WTC11 (cell line): ENCODE measurements around the gene RPL12. TPM values are rescaled to one million over a fixed set of nuclear protein-coding genes. Genes with fewer than 3 reads are reported as not detected.

Experiments
- ATAC-seq: fragments of 200-7000 bp; cut with Tn5 transposase; 2 replicates; pipeline ENCODE4 v1.10.0; 2021; ENCODE audit warnings: mild to moderate bottlenecking, moderate library complexity
- CTCF ChIA-PET: fragments of 300-600 bp; sonication (Branson Sonifier 250); formaldehyde crosslinking; loops from one replicate; lab custom pipeline; 2021; ENCODE audit warnings: antibody characterized with exemption; lab: Charles Lee
- POLR2A ChIA-PET: fragments of 350-600 bp; sonication (Branson Sonifier 250); formaldehyde crosslinking; loops from one replicate; lab custom pipeline; 2021; ENCODE audit warnings: antibody characterized with exemption; lab: Charles Lee
- DNase-seq: peaks from one replicate; pipeline ENCODE4 v3.0.0; 2021; ENCODE audit warnings: low spot score
- H3K27ac Mint-ChIP-seq: 2 replicates; pipeline ENCODE4 v1.8.0; 2021; ENCODE audit warnings: mixed read lengths
- H3K27me3 Mint-ChIP-seq: 2 replicates; pipeline ENCODE4 v1.8.0; 2021; ENCODE audit warnings: low read depth, mild to moderate bottlenecking, moderate library complexity, mixed read lengths
- H3K36me3 Mint-ChIP-seq: 2 replicates; pipeline ENCODE4 v1.8.0; 2021; ENCODE audit warnings: mixed read lengths
- H3K4me1 Mint-ChIP-seq: 2 replicates; pipeline ENCODE4 v1.8.0; 2022; ENCODE audit warnings: mixed read lengths
- H3K4me3 Mint-ChIP-seq: 2 replicates; pipeline ENCODE4 v1.8.0; 2021; ENCODE audit warnings: mild to moderate bottlenecking, moderate library complexity, mixed read lengths
- H3K9me3 Mint-ChIP-seq: 2 replicates; pipeline ENCODE4 v1.8.0; 2021; ENCODE audit warnings: mixed read lengths
- CREM ChIP-seq: sonication (generic); formaldehyde crosslinking; IDR thresholded peaks from 2 replicates; pipeline ENCODE4 v1.8.1; 2022; ENCODE audit warnings: mild to moderate bottlenecking, missing genetic modification reagents, moderate library complexity
- ESRRA ChIP-seq: sonication (generic); formaldehyde crosslinking; IDR thresholded peaks from 2 replicates; pipeline ENCODE4 v1.8.1; 2022; ENCODE audit warnings: mild to moderate bottlenecking, missing genetic modification reagents, borderline replicate concordance
- FOXJ3 ChIP-seq: sonication (generic); formaldehyde crosslinking; IDR thresholded peaks from 2 replicates; pipeline ENCODE4 v1.9.0; 2021; ENCODE audit warnings: missing genetic modification reagents, mild to moderate bottlenecking, borderline replicate concordance
- FOXK1 ChIP-seq: sonication (generic); formaldehyde crosslinking; IDR thresholded peaks from 2 replicates; pipeline ENCODE4 v1.8.0; 2022; ENCODE audit warnings: mild to moderate bottlenecking, moderate library complexity, missing genetic modification reagents
- FOXP1 ChIP-seq: sonication (generic); formaldehyde crosslinking; IDR thresholded peaks from 2 replicates; pipeline ENCODE4 v1.8.0; 2022; ENCODE audit warnings: missing genetic modification reagents, mild to moderate bottlenecking, moderate library complexity, borderline replicate concordance
- HMGXB4 ChIP-seq: sonication (generic); formaldehyde crosslinking; IDR thresholded peaks from 2 replicates; pipeline ENCODE4 v1.8.1; 2023; ENCODE audit warnings: mild to moderate bottlenecking, moderate library complexity, missing genetic modification reagents
- IRF1 ChIP-seq: sonication (generic); formaldehyde crosslinking; IDR thresholded peaks from 2 replicates; pipeline ENCODE4 v1.8.0; 2023; ENCODE audit warnings: missing genetic modification reagents
- JAZF1 ChIP-seq: fragments of 250-450 bp; sonication (Bioruptor Pico); IDR thresholded peaks from 2 replicates; pipeline ENCODE4 v1.9.0; 2021; ENCODE audit warnings: moderate library complexity, mild to moderate bottlenecking, inconsistent platforms
- JUN ChIP-seq: sonication (generic); formaldehyde crosslinking; IDR thresholded peaks from 2 replicates; pipeline ENCODE4 v1.8.0; 2023; ENCODE audit warnings: mild to moderate bottlenecking, missing genetic modification reagents
- NFYB ChIP-seq: sonication (generic); formaldehyde crosslinking; conservative IDR thresholded peaks from 2 replicates; pipeline ENCODE4 v1.8.0; 2022; ENCODE audit warnings: low read depth, missing genetic modification reagents
- NR2C2 ChIP-seq: sonication (generic); formaldehyde crosslinking; IDR thresholded peaks from 2 replicates; pipeline ENCODE4 v1.8.0; 2022; ENCODE audit warnings: mild to moderate bottlenecking, missing genetic modification reagents
- SP1 ChIP-seq: sonication (generic); formaldehyde crosslinking; conservative IDR thresholded peaks from 2 replicates; pipeline ENCODE4 v1.8.1; 2022; ENCODE audit warnings: missing genetic modification reagents
- ZBTB43 ChIP-seq: sonication (generic); formaldehyde crosslinking; IDR thresholded peaks from 2 replicates; pipeline ENCODE4 v1.8.1; 2023; ENCODE audit warnings: mild to moderate bottlenecking, missing genetic modification reagents
- ZNF121 ChIP-seq: sonication (generic); formaldehyde crosslinking; IDR thresholded peaks from 2 replicates; pipeline ENCODE4 v1.8.0; 2023; ENCODE audit warnings: missing genetic modification reagents
- ZNF232 ChIP-seq: sonication (generic); formaldehyde crosslinking; IDR thresholded peaks from 2 replicates; pipeline ENCODE4 v1.8.0; 2022; ENCODE audit warnings: mild to moderate bottlenecking, missing genetic modification reagents
- ZNF263 ChIP-seq: sonication (generic); formaldehyde crosslinking; IDR thresholded peaks from 2 replicates; pipeline ENCODE4 v1.8.1; 2022; ENCODE audit warnings: low read depth, mild to moderate bottlenecking, moderate library complexity, missing genetic modification reagents
- ZNF317 ChIP-seq: sonication (generic); formaldehyde crosslinking; IDR thresholded peaks from 2 replicates; pipeline ENCODE4 v1.8.1; 2023; ENCODE audit warnings: low read depth, mild to moderate bottlenecking, moderate library complexity, missing genetic modification reagents, borderline replicate concordance
- ZNF416 ChIP-seq: fragments of 250-450 bp; sonication (Bioruptor Pico); IDR thresholded peaks from 2 replicates; pipeline ENCODE4 v1.9.0; 2021; ENCODE audit warnings: mild to moderate bottlenecking, inconsistent platforms
- ZNF512 ChIP-seq: sonication (generic); formaldehyde crosslinking; IDR thresholded peaks from 2 replicates; pipeline ENCODE4 v1.8.1; 2022; ENCODE audit warnings: missing genetic modification reagents, borderline replicate concordance
- total RNA-seq: library from RNA; stranded (reverse); gene quantifications from 3 replicates; pipeline ENCODE4 v1.2.3, GENCODE V29; 2021
- TF ChIP-seq, protein P1 (sequence below): fragments of 250-450 bp; sonication (Bioruptor Pico); IDR thresholded peaks from 2 replicates; pipeline ENCODE4 v1.9.0; 2021; ENCODE audit warnings: moderate library complexity, mild to moderate bottlenecking, inconsistent platforms, borderline replicate concordance
- TF ChIP-seq, protein P2 (sequence below): fragments of 200-600 bp; IDR thresholded peaks from 2 replicates; pipeline ENCODE4 v1.8.0; 2022; ENCODE audit warnings: antibody characterized with exemption
- TF ChIP-seq, protein P3 (sequence below): sonication (generic); formaldehyde crosslinking; IDR thresholded peaks from 2 replicates; pipeline ENCODE4 v1.8.0; 2022; ENCODE audit warnings: missing genetic modification reagents
- TF ChIP-seq, protein P4 (sequence below): sonication (generic); formaldehyde crosslinking; IDR thresholded peaks from 2 replicates; pipeline ENCODE4 v1.8.0; 2022; ENCODE audit warnings: mild to moderate bottlenecking, missing genetic modification reagents
- TF ChIP-seq, protein P5 (sequence below): fragments of 250-450 bp; sonication (Bioruptor Pico); IDR thresholded peaks from 2 replicates; pipeline ENCODE4 v1.8.0; 2021; ENCODE audit warnings: mild to moderate bottlenecking

Gene RPL12
- total RNA-seq, 1 experiment from 2014 or later, result 1,902 TPM

- no peak for ATAC-seq
- ChIA-PET POLR2A (no interaction called here), CTCF (no interaction called here)
- H3K4me1 Mint-ChIP-seq, result peaks cover 11% of the 10 kb centered on the region
- peaks cover 45% of the 10 kb centered on the region for H3K36me3 Mint-ChIP-seq
- no peak for DNase-seq
- H3K9me3 Mint-ChIP-seq, result no peaks in the 10 kb centered on the region
- no peak overlapping the region for H3K4me3 Mint-ChIP-seq
- TF ChIP-seq ZNF121 (CRISPR knock-in tag) (no peak), FOXP1 (CRISPR knock-in tag) (no peak), ZNF317 (no peak), IRF1 (CRISPR knock-in tag) (no peak), JAZF1 (CRISPR knock-in tag) (no peak), FOXK1 (CRISPR knock-in tag) (no peak), HMGXB4 (CRISPR knock-in tag) (no peak), FOXJ3 (CRISPR knock-in tag) (no peak), SP1 (CRISPR knock-in tag) (no peak), NFYB (no peak), ZNF512 (no peak), ZNF263 (CRISPR knock-in tag) (no peak), CREM (no peak)
- TF ChIP-seq, protein P1, sequence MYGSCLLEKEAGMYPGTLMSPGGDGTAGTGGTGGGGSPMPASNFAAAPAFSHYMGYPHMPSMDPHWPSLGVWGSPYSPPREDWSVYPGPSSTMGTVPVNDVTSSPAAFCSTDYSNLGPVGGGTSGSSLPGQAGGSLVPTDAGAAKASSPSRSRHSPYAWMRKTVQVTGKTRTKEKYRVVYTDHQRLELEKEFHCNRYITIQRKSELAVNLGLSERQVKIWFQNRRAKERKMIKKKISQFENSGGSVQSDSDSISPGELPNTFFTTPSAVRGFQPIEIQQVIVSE, result no peak
- TF ChIP-seq, protein P2, sequence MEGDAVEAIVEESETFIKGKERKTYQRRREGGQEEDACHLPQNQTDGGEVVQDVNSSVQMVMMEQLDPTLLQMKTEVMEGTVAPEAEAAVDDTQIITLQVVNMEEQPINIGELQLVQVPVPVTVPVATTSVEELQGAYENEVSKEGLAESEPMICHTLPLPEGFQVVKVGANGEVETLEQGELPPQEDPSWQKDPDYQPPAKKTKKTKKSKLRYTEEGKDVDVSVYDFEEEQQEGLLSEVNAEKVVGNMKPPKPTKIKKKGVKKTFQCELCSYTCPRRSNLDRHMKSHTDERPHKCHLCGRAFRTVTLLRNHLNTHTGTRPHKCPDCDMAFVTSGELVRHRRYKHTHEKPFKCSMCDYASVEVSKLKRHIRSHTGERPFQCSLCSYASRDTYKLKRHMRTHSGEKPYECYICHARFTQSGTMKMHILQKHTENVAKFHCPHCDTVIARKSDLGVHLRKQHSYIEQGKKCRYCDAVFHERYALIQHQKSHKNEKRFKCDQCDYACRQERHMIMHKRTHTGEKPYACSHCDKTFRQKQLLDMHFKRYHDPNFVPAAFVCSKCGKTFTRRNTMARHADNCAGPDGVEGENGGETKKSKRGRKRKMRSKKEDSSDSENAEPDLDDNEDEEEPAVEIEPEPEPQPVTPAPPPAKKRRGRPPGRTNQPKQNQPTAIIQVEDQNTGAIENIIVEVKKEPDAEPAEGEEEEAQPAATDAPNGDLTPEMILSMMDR, result no peak
- TF ChIP-seq, protein P3, sequence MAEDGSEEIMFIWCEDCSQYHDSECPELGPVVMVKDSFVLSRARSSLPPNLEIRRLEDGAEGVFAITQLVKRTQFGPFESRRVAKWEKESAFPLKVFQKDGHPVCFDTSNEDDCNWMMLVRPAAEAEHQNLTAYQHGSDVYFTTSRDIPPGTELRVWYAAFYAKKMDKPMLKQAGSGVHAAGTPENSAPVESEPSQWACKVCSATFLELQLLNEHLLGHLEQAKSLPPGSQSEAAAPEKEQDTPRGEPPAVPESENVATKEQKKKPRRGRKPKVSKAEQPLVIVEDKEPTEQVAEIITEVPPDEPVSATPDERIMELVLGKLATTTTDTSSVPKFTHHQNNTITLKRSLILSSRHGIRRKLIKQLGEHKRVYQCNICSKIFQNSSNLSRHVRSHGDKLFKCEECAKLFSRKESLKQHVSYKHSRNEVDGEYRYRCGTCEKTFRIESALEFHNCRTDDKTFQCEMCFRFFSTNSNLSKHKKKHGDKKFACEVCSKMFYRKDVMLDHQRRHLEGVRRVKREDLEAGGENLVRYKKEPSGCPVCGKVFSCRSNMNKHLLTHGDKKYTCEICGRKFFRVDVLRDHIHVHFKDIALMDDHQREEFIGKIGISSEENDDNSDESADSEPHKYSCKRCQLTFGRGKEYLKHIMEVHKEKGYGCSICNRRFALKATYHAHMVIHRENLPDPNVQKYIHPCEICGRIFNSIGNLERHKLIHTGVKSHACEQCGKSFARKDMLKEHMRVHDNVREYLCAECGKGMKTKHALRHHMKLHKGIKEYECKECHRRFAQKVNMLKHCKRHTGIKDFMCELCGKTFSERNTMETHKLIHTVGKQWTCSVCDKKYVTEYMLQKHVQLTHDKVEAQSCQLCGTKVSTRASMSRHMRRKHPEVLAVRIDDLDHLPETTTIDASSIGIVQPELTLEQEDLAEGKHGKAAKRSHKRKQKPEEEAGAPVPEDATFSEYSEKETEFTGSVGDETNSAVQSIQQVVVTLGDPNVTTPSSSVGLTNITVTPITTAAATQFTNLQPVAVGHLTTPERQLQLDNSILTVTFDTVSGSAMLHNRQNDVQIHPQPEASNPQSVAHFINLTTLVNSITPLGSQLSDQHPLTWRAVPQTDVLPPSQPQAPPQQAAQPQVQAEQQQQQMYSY (CRISPR knock-in tag), result no peak
- H3K27ac Mint-ChIP-seq, result no peak overlapping the region
- no peaks in the 10 kb centered on the region for H3K27me3 Mint-ChIP-seq
Measured at GRCh38 chr9:127428348-127428747, 22.9 kb downstream of the RPL12 start.

DNA sequence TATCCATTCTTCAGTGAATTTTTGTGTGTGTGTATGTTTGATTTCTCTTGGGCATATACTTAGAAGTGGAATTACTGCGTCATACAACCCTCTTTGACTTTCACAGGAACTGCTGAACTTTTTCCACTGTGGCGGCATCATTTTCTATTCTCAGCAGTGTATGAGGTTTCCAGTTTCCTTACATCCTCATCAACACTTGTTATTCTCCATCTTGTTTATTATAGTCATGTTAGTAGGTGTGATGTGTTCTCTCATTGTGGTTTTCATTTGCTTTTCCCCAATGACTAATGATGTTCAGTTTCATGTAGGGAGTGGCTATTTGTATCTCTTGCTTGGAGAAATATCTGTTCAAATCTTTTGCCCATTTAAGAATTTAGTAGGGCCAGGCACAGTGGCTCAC is 24.4 kb downstream of the RPL12 start:
- peak overlapping the region; percentile 65; the same call in 1 of the 2 replicates for H3K27ac Mint-ChIP-seq
- H3K4me1 Mint-ChIP-seq, result peaks cover 22% of the 10 kb centered on the region
- H3K9me3 Mint-ChIP-seq, result no peaks in the 10 kb centered on the region
- no peak for DNase-seq
- H3K4me3 Mint-ChIP-seq, result peak overlapping the region; percentile 98
- H3K36me3 Mint-ChIP-seq, result peaks cover 37% of the 10 kb centered on the region
- ChIA-PET CTCF (no interaction called here), POLR2A (interaction anchor here (0.7 kb wide), 1 partner anchor 118 kb away, joined by 5 read pairs; no protein-coding TSS in a partner anchor)
- no peaks in the 10 kb centered on the region for H3K27me3 Mint-ChIP-seq
- ATAC-seq, result no peak
- no peak for TF ChIP-seq ZBTB43
- TF ChIP-seq, protein P4, sequence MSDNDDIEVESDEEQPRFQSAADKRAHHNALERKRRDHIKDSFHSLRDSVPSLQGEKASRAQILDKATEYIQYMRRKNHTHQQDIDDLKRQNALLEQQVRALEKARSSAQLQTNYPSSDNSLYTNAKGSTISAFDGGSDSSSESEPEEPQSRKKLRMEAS, result no peak
- no peak for TF ChIP-seq JUN (CRISPR knock-in tag)
- TF ChIP-seq ESRRA (CRISPR knock-in tag), result no peak
- TF ChIP-seq, protein P5, sequence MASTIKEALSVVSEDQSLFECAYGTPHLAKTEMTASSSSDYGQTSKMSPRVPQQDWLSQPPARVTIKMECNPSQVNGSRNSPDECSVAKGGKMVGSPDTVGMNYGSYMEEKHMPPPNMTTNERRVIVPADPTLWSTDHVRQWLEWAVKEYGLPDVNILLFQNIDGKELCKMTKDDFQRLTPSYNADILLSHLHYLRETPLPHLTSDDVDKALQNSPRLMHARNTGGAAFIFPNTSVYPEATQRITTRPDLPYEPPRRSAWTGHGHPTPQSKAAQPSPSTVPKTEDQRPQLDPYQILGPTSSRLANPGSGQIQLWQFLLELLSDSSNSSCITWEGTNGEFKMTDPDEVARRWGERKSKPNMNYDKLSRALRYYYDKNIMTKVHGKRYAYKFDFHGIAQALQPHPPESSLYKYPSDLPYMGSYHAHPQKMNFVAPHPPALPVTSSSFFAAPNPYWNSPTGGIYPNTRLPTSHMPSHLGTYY (CRISPR knock-in tag), result no peak
- no peak for TF ChIP-seq NR2C2 (CRISPR knock-in tag)
- no peak for TF ChIP-seq ZNF232 (CRISPR knock-in tag)
- TF ChIP-seq ZNF416 (CRISPR knock-in tag), result no peak
